Measurements from ENCODE around the gene SYTL3. TPM values are rescaled to one million over a fixed set of nuclear protein-coding genes. Genes with fewer than 3 reads are reported as not detected.

The SYTL3 gene
- total RNA-seq, 2 donors from 2014 or later, result 9.9 to 12.1 TPM

DNA sequence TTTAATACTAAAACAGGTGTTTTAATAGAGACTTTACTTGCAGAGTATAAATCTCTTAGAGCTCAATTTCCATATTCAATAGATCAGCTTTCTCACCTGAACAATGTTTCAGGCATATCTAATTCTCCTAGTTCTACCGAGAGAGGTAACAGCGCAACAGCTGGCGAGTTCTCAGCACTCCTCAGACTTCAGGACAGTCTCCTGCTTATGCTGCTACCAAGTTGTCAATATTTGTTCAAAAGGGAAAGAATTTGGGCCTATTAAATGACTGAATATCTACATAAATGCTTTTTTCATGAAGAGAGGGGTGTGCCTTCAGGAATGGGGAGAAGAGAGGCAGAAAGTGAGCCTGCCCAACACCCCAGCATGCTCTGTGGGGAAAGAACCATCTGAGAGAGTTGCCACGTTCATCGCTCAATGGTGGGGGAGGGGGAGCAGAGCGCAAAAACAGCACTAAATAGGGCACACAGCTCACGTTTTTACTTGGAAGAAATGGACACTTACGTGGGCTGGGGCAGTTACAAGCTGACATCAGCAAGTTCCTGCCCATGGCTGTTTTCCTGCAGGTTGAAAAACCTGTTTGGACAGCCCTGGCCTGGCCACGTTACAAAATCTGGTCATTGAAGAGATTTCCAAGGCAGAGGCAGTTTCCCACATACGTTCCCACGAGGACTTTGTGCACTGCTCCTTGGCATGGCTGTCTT is 131.3 kb downstream of the SYTL3 start:
- H3K27me3 ChIP-seq (replicated peaks; ENCODE audit: insufficient read depth), result no peaks in the 10 kb centered on the region
- H3K36me3 ChIP-seq, result peaks cover 9 to 16% of the 10 kb centered on the region in 2 donors
- TF ChIP-seq POLR2A (IDR thresholded peaks at IDR 0.05), result peak; percentile 31
- peak; percentile 91 for TF ChIP-seq POLR2AphosphoS5 (IDR thresholded peaks at IDR 0.05)
- TF ChIP-seq, protein P1, sequence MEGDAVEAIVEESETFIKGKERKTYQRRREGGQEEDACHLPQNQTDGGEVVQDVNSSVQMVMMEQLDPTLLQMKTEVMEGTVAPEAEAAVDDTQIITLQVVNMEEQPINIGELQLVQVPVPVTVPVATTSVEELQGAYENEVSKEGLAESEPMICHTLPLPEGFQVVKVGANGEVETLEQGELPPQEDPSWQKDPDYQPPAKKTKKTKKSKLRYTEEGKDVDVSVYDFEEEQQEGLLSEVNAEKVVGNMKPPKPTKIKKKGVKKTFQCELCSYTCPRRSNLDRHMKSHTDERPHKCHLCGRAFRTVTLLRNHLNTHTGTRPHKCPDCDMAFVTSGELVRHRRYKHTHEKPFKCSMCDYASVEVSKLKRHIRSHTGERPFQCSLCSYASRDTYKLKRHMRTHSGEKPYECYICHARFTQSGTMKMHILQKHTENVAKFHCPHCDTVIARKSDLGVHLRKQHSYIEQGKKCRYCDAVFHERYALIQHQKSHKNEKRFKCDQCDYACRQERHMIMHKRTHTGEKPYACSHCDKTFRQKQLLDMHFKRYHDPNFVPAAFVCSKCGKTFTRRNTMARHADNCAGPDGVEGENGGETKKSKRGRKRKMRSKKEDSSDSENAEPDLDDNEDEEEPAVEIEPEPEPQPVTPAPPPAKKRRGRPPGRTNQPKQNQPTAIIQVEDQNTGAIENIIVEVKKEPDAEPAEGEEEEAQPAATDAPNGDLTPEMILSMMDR (IDR thresholded peaks at IDR 0.05), result no peak
- no peaks in the 10 kb centered on the region for H3K9me3 ChIP-seq
- peak; percentile 93 for DNase-seq (ENCODE audit: low spot score)
- peak overlapping the region in 1 of 2 donors; percentile 5 for H3K4me3 ChIP-seq
- intact Hi-C loops (cut with DNase I), result no loop called here
- 40% methylated on average over 11 of the region's 11 CpGs for WGBS
- peaks cover 10% of the 10 kb centered on the region for H3K4me1 ChIP-seq (replicated peaks)
- peak overlapping the region; percentile 87 to 88 for H3K27ac ChIP-seq

DNA sequence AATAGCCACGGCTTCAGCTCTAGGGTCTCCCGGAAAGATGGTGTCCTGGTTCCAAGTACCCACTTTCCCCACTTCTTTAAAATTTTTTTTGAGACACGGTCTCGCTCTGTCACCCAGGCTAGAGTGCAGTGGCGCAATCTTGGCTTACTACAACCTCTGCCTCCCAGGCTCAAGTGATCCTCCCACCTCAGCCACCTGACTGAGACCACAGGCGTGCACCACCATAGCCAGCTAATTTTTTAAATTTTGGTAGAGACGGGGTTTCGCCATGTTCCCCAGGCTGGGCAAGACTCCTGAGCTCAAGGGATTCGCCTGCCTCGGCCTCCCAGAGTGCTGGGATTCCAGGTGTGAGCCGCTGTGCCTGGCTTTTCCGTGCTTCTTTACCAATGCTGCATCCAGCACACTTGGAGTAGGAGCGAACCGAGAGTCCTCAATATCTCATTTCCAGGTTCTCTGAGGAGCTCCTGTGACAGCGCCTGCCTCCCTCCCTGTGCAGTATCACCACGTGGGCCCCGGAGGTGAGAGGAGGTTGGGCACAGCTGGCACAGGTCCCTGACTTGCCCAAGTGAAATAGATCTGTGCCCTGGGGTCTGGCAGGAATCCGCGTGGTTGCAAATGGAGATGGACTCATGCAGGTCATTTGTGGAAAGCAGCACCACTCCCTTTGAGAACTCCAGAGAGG is 132.0 kb downstream of the SYTL3 start:
- Histone ChIP-seq H3K9me3 (no peaks in the 10 kb centered on the region), H3K4me1 (replicated peaks) (peaks cover 10% of the 10 kb centered on the region), H3K27me3 (replicated peaks; ENCODE audit: insufficient read depth) (no peaks in the 10 kb centered on the region), H3K27ac (peak overlapping the region; percentile 87 to 88), H3K4me3 (no peak overlapping the region), H3K36me3 (peaks cover 9 to 16% of the 10 kb centered on the region in 2 donors)
- intact Hi-C loops (cut with DNase I), result no loop called here
- DNase-seq (ENCODE audit: low spot score), result no peak
- no peak for TF ChIP-seq POLR2A (IDR thresholded peaks at IDR 0.05)
- TF ChIP-seq, protein P1 (IDR thresholded peaks at IDR 0.05), result no peak
- no peak for TF ChIP-seq POLR2AphosphoS5 (IDR thresholded peaks at IDR 0.05)
- whole genome bisulfite sequencing, result 65% methylated on average over 19 of the region's 19 CpGs

DNA sequence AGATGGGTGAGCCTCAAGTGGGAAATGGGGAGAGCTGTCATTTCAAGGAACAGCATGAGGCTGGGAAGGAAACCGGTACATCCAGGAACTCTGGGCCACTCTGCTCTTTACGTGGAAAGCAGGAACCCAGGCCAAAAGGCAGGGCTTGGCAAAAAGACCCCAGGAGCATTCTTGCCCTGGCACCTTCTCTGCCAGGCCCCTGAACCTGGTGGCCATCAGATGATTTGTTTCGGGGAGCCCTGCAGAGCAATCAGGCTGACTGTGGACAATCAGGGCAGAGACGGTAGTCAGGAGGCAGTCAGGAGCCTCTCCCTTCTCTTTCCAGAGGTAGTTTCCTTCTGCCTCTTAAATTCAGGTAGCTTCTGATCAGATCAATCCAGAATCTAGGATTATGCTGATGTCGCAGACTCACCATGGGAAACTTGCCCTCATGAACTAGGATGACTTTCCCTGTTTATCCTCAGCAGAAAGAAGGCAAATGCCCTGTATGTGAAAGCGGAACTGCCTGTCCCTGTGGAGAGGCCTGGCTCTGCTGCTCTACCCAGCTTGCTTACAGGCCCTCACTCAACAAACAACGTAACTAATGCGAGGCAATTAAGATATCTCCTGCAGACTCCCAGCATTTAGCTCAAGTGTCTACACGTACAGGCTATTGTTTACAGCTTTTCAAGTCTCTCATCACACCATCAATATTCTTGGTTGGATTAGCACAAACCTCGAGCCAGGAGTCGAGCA is 132.7 kb downstream of the SYTL3 start:
- Histone ChIP-seq H3K4me1 (replicated peaks) (peaks cover 10% of the 10 kb centered on the region), H3K9me3 (no peaks in the 10 kb centered on the region), H3K27me3 (replicated peaks; ENCODE audit: insufficient read depth) (no peaks in the 10 kb centered on the region), H3K27ac (peak overlapping the region; percentile 87 to 88), H3K4me3 (no peak overlapping the region), H3K36me3 (peaks cover 9 to 16% of the 10 kb centered on the region in 2 donors)
- intact Hi-C loops (cut with DNase I), result no loop called here
- no peak for DNase-seq (ENCODE audit: low spot score)
- TF ChIP-seq, protein P1 (IDR thresholded peaks at IDR 0.05), result no peak
- TF ChIP-seq POLR2AphosphoS5 (IDR thresholded peaks at IDR 0.05), result no peak
- no peak for TF ChIP-seq POLR2A (IDR thresholded peaks at IDR 0.05)
- WGBS, result 68% methylated on average over 11 of the region's 11 CpGs

DNA sequence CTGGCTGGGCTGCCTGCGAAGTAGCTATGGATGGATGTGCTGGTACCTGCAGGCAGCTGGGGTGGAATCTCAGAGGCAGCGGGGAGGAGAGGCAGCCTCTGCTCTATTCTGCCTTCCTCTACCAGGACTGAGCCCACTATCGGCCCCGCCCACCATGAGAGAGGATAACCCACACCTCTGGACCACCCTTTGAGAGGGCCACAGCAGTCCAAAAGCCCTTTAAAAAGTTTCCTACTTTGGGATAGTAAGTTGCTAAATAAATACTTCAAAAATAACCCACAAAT is 133.3 kb downstream of the SYTL3 start:
- DNase-seq (ENCODE audit: low spot score), result no peak
- Histone ChIP-seq H3K27me3 (replicated peaks; ENCODE audit: insufficient read depth) (no peaks in the 10 kb centered on the region), H3K9me3 (no peaks in the 10 kb centered on the region), H3K36me3 (peaks cover 9 to 16% of the 10 kb centered on the region in 2 donors), H3K27ac (peak overlapping the region; percentile 87 to 88), H3K4me3 (no peak overlapping the region), H3K4me1 (replicated peaks) (peaks cover 10% of the 10 kb centered on the region)
- TF ChIP-seq POLR2A (IDR thresholded peaks at IDR 0.05), result no peak
- TF ChIP-seq, protein P1 (IDR thresholded peaks at IDR 0.05), result no peak
- WGBS, result 65% methylated on average over 4 of the region's 4 CpGs
- intact Hi-C loops (cut with DNase I), result no loop called here

All from prostate gland (tissue), 2 donors.